H1 (cell line): ENCODE results near the gene BACE1. TPM values are rescaled to one million over a fixed set of nuclear protein-coding genes. Genes with fewer than 3 reads are reported as not detected.

Source experiments
- BACH1 ChIP-seq: IDR thresholded peaks from 2 replicates; pipeline ENCODE4 v1.6.1; 2012; ENCODE audit warnings: low read length, improper control_type of control experiment
- CBX5 ChIP-seq: fragments of 300-800, 300-1000 bp; sonication (generic); IDR thresholded peaks from 2 replicates; pipeline ENCODE4 v1.7.1; 2016; ENCODE audit warnings: antibody characterized with exemption, low read length, low read depth
- CTBP2 ChIP-seq: IDR thresholded peaks from 2 replicates; pipeline ENCODE4 v1.7.0; 2011; ENCODE audit warnings: borderline replicate concordance, mild to moderate bottlenecking, moderate library complexity, mixed read lengths, low read length; ENCODE audit not compliant: insufficient read depth, insufficient read length
- EP300 ChIP-seq, 2 experiments: IDR thresholded peaks; 1 replicate in 1 of 2; 2 replicates in 1 of 2; pipeline ENCODE4 v1.6.1; 2011 to 2012; ENCODE audit warnings: low read depth in 2 of 2, low read length in 2 of 2, mild to moderate bottlenecking in 2 of 2, borderline replicate concordance in 1 of 2, inconsistent platforms in 1 of 2, moderate library complexity in 1 of 2
- SIX5 ChIP-seq: IDR thresholded peaks from 2 replicates; pipeline ENCODE4 v1.6.1; 2011; ENCODE audit warnings: mild to moderate bottlenecking, low read depth, low read length
- SP1 ChIP-seq: IDR thresholded peaks from 2 replicates; pipeline ENCODE4 v1.6.1; 2011; ENCODE audit warnings: low read depth, low read length
- SP4 ChIP-seq: IDR thresholded peaks from 2 replicates; pipeline ENCODE4 v1.6.1; 2012; ENCODE audit warnings: low read length, inconsistent platforms
- SUZ12 ChIP-seq: fragments of 200-600 bp; sonication (generic); IDR thresholded peaks from 2 replicates; pipeline ENCODE4 v1.6.1; 2012; ENCODE audit warnings: mild to moderate bottlenecking, inconsistent platforms, low read length, moderate library complexity, mixed read lengths
- polyA plus RNA-seq, 7 experiments: library from polyadenylated mRNA; depleted of rRNA in 3 of 7; stranded (reverse) in 5 of 7; unstranded in 2 of 7; fragments of >200 nt in 5 of 7; fragments of 200-250 nt in 2 of 7; gene quantifications; 1 replicate in 5 of 7; 2 replicates in 1 of 7; 4 replicates in 1 of 7; pipeline versions ENCODE4 v1.2.1 to v1.2.3, GENCODE V29; 2011 to 2013; ENCODE audit warnings: missing spikeins in 2 of 7, mixed read lengths in 2 of 7
- total RNA-seq: library from RNA; stranded (reverse); fragmentation: NEBNext Ultra II Directional; extraction: Animal tissue kit (Norgen Biotek cat#: 25700); gene quantifications from 2 replicates; pipeline ENCODE4 v1.2.1, GENCODE V29; 2021
- TF ChIP-seq, protein P1 (sequence below): IDR thresholded peaks from 2 replicates; pipeline ENCODE4 v1.6.1; 2012; ENCODE audit warnings: inconsistent platforms

The BACE1 gene
- total and polyA plus RNA-seq, 2 of the 8 experiments (the other 6 are each of a cell fraction or from before 2014, with no cell fraction given), result 7.7 to 7.9 TPM

DNA sequence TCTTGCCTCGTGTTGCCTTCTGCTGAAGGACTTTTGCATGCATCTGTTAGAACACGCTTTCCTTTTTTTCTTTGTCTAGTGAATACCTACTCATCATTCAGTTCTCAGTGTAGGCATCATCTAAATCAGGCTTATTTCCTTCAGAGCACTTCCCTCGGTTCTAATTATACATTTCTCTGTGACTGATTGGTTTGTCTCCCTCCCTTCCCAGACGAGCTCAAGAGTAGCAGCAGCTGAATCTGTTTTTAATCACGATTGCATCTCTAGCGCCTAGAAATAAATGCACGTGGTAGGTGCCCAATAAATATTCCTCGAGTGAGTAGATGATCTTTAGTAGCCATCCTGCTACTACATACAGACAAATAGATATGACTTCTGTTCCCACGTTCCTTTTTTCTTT, 17.9 kb upstream of the BACE1 start (continued):
- TF ChIP-seq, protein P1, sequence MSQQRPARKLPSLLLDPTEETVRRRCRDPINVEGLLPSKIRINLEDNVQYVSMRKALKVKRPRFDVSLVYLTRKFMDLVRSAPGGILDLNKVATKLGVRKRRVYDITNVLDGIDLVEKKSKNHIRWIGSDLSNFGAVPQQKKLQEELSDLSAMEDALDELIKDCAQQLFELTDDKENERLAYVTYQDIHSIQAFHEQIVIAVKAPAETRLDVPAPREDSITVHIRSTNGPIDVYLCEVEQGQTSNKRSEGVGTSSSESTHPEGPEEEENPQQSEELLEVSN, result no peak
- TF ChIP-seq EP300 (IDR thresholded peaks at IDR 0.05; ENCODE audit: borderline replicate concordance in 1 of 2, low read depth in 2 of 2, low read length in 2 of 2), result no peak
- TF ChIP-seq CBX5, result no peak
- TF ChIP-seq BACH1, result no peak
- TF ChIP-seq CTBP2, result no peak
- TF ChIP-seq SP1, result no peak
- no peak for TF ChIP-seq SUZ12
- TF ChIP-seq SP4, result no peak
- TF ChIP-seq SIX5, result no peak
